ENCODE results near the gene METTL27.
"Not testable (repeated sequence)": the region's sequence is repeated elsewhere in the genome, so short reads cannot be mapped to it uniquely, and the experiment has no call there.

METTL27 gene

GRCh38 chr7:73885433-73885974, 43.2 kb upstream of the METTL27 start:
- no peak for TF ChIP-seq CTCF (IDR thresholded peaks at IDR 0.05; ENCODE audit: extremely low read depth, missing control alignments)
- DNase-seq (ENCODE audit: low spot score): no peak

- not testable (repeated sequence) for DNase-seq (ENCODE audit: low spot score)
These were observed 42.6 kb upstream of the METTL27 start for GRCh38 chr7:73884867-73885422.

GRCh38 chr7:73882047-73882402, 39.7 kb upstream of the METTL27 start:
- no peak for DNase-seq (ENCODE audit: low spot score)
- TF ChIP-seq CTCF (IDR thresholded peaks at IDR 0.05; ENCODE audit: extremely low read depth, missing control alignments): no peak

GRCh38 chr7:73881352-73882046, 39.2 kb upstream of the METTL27 start:
- TF ChIP-seq CTCF (IDR thresholded peaks at IDR 0.05; ENCODE audit: extremely low read depth, missing control alignments): no peak
- DNase-seq (ENCODE audit: low spot score): no peak

GRCh38 chr7:73880755-73881328, 38.5 kb upstream of the METTL27 start:
- no peak for TF ChIP-seq CTCF (IDR thresholded peaks at IDR 0.05; ENCODE audit: extremely low read depth, missing control alignments)
- no peak for DNase-seq (ENCODE audit: low spot score)

GRCh38 chr7:73879977-73880681, 37.8 kb upstream of the METTL27 start:
- DNase-seq (ENCODE audit: low spot score): no peak
- TF ChIP-seq CTCF (IDR thresholded peaks at IDR 0.05; ENCODE audit: extremely low read depth, missing control alignments): no peak

GRCh38 chr7:73876973-73877372, 34.7 kb upstream of the METTL27 start:
- no peak for TF ChIP-seq CTCF (IDR thresholded peaks at IDR 0.05; ENCODE audit: extremely low read depth, missing control alignments)
- no peak for DNase-seq (ENCODE audit: low spot score)

Data from GM20000 (cell line).